CD4-positive, alpha-beta memory T cell (primary cell): ENCODE measurements around the gene FNTB. TPM values are rescaled to one million over a fixed set of nuclear protein-coding genes. Genes with fewer than 3 reads are reported as not detected.
"Not testable (repeated sequence)": the region's sequence is repeated elsewhere in the genome, so short reads cannot be mapped to it uniquely, and the experiment has no call there.

Experiments used
- CTCF ChIA-PET: fragments of 350-600 bp; sonication (Branson Sonifier 250); formaldehyde crosslinking; loops from one replicate; lab custom pipeline; 2021; ENCODE audit warnings: inconsistent platforms; ENCODE audit not compliant: partially characterized antibody; lab: Charles Lee
- POLR2A ChIA-PET: fragments of 350-600 bp; sonication (Branson Sonifier 250); formaldehyde crosslinking; loops from one replicate; lab custom pipeline; 2021; ENCODE audit not compliant: partially characterized antibody; lab: Charles Lee
- DNase-seq, 5 donors: peaks; one replicate each; pipeline versions ENCODE4 v3.0.0 to v3.0.0-alpha.2; 2020 to 2022; ENCODE audit warnings: mixed read lengths in 1 of 5
- H3K27ac ChIP-seq: one replicate; pipeline ENCODE4 v1.7.0; 2013; ENCODE audit warnings: low read depth, low read length
- H3K27me3 ChIP-seq: 2 replicates; pipeline ENCODE4 v1.7.0; 2013; ENCODE audit warnings: mild to moderate bottlenecking, low read length, moderate library complexity; ENCODE audit not compliant: insufficient read depth
- H3K36me3 ChIP-seq: 2 replicates; pipeline ENCODE4 v1.7.0; 2013; ENCODE audit warnings: mild to moderate bottlenecking, low read length, moderate library complexity; ENCODE audit not compliant: insufficient read depth
- H3K4me1 ChIP-seq: 2 replicates; pipeline ENCODE4 v1.7.0; 2013; ENCODE audit warnings: mild to moderate bottlenecking, low read length, moderate library complexity; ENCODE audit not compliant: insufficient read depth
- H3K4me3 ChIP-seq, 2 donors: one replicate each; pipeline ENCODE4 v1.7.0; 2013; ENCODE audit warnings: low read length in 2 of 2, mild to moderate bottlenecking in 1 of 2
- H3K9me3 ChIP-seq, 2 donors: one replicate each; pipeline ENCODE4 v1.7.0; 2013; ENCODE audit warnings: low read length in 2 of 2, control low read depth in 1 of 2; ENCODE audit not compliant: control insufficient read depth in 1 of 2
- H3K27ac Mint-ChIP-seq, 7 donors: one replicate each; pipeline ENCODE4 v1.8.0; 2020 to 2021; ENCODE audit warnings: mixed read lengths in 7 of 7, mild to moderate bottlenecking in 6 of 7, inconsistent platforms in 3 of 7, moderate library complexity in 3 of 7
- H3K27me3 Mint-ChIP-seq, 2 donors: one replicate each; pipeline ENCODE4 v1.8.0; 2020 to 2021; ENCODE audit warnings: mixed read lengths in 2 of 2
- H3K36me3 Mint-ChIP-seq, 2 donors: one replicate each; pipeline ENCODE4 v1.8.0; 2020 to 2021; ENCODE audit warnings: mixed read lengths in 2 of 2, inconsistent platforms in 1 of 2, mild to moderate bottlenecking in 1 of 2
- H3K4me1 Mint-ChIP-seq, 4 donors: one replicate each; pipeline ENCODE4 v1.8.0; 2020 to 2021; ENCODE audit warnings: mixed read lengths in 4 of 4, mild to moderate bottlenecking in 1 of 4
- H3K4me3 Mint-ChIP-seq, 8 donors: one replicate each; pipeline ENCODE4 v1.8.0; 2020 to 2021; ENCODE audit warnings: mixed read lengths in 8 of 8, mild to moderate bottlenecking in 7 of 8, moderate library complexity in 6 of 8, inconsistent platforms in 3 of 8
- H3K9me3 Mint-ChIP-seq, 8 donors: one replicate each; pipeline ENCODE4 v1.8.0; 2020 to 2021; ENCODE audit warnings: mixed read lengths in 8 of 8, mild to moderate bottlenecking in 5 of 8, inconsistent platforms in 3 of 8, moderate library complexity in 1 of 8
- intact Hi-C: fragments of 100-400 bp; cut with micrococcal nuclease; formaldehyde crosslinking; loops from one replicate; pipeline ENCODE4 v1.15.1; 2023
- polyA plus RNA-seq, 2 donors: library from polyadenylated mRNA; unstranded; fragments of 300-500 nt; fragmentation: Illumina TruSeq; gene quantifications; one replicate each; pipeline ENCODE4 v1.2.3, GENCODE V29; 2021
- total RNA-seq, 2 experiments: library from RNA; stranded (reverse); gene quantifications; one replicate each; pipeline ENCODE4 v1.2.3, GENCODE V29; 2021

The FNTB gene
- total and polyA plus RNA-seq, 4 experiments from 2014 or later, result 4.5 to 13.6 (median 11.8) TPM

- H3K4me1 ChIP-seq, result peaks cover 45% of the 10 kb centered on the region
- ChIA-PET CTCF (no interaction called here), POLR2A (interaction anchor here (1.0 to 1.1 kb wide), 2 partner anchors 12 to 19 kb away, joined by 4 read pairs; no protein-coding TSS in a partner anchor)
- no peak overlapping the region for H3K27ac ChIP-seq
- intact Hi-C loops, result no loop called here
- H3K27ac Mint-ChIP-seq, result peak overlapping the region in 6 of 7 donors; percentile 1 to 90 (median 78)
- H3K4me3 Mint-ChIP-seq, result peak overlapping the region in 2 of 8 donors; percentile 55 to 71
- no peaks in the 10 kb centered on the region for H3K9me3 ChIP-seq
- peaks cover 49 to 83% (median 69%) of the 10 kb centered on the region in 4 donors for H3K4me1 Mint-ChIP-seq
- no peaks in the 10 kb centered on the region for H3K9me3 Mint-ChIP-seq
- no peak for DNase-seq
- peaks cover 74 to 87% of the 10 kb centered on the region in 2 donors for H3K36me3 Mint-ChIP-seq
- no peak overlapping the region for H3K4me3 ChIP-seq
- H3K27me3 Mint-ChIP-seq, result no peaks in the 10 kb centered on the region
- H3K27me3 ChIP-seq, result no peaks in the 10 kb centered on the region
- peaks cover 71% of the 10 kb centered on the region for H3K36me3 ChIP-seq
Observed at GRCh38 chr14:65079768-65080167, 93.1 kb downstream of the FNTB start.

DNA sequence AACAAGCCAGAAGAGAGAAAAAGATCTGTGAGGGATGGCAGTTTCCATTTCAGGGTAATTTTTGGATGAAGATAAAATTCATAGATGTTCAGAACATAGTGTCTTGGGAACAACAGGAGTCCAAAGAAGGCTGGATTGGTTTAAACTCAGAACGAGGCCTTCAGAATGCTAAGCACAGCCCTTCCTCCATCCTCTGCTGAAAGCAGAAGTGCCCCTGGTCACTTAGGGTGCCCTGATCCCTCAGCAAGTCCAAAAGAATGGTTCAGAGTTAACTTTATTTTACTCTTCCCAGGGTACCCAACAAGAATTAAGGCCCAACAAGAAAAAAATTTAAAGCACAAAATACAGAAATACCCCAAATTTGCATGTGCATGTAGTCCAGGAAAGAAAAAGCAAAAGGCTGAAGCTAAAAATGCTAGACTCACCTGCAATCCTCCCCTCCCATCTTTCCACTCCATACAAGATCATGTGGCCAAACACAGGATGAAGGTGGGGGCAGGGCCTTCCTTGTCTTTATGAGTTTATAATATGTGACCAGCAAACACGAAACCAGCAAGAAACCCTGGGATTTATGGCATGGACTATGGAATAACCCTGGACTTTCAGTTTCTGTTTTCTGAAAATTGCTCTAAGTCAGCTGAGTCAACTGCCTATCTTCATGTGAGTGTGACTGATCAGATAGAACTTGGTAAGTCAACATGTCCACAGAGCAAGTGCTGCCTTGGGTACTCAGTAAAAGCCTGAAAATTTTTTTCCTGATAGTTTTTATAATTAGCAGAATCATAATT is 94.5 kb downstream of the FNTB start:
- H3K36me3 ChIP-seq, result peaks cover 75% of the 10 kb centered on the region
- intact Hi-C loops, result no loop called here
- no peaks in the 10 kb centered on the region for H3K9me3 ChIP-seq
- Mint-ChIP-seq H3K4me1 (peaks cover 53 to 83% (median 71%) of the 10 kb centered on the region in 4 donors), H3K27ac (peak overlapping the region; percentile 12 to 83 (median 67)), H3K9me3 (no peaks in the 10 kb centered on the region), H3K36me3 (peaks cover 71 to 83% of the 10 kb centered on the region in 2 donors), H3K27me3 (no peaks in the 10 kb centered on the region), H3K4me3 (peak overlapping the region in 5 of 8 donors; percentile 12 to 39 (median 26))
- H3K4me1 ChIP-seq, result peaks cover 51% of the 10 kb centered on the region
- H3K4me3 ChIP-seq, result no peak overlapping the region
- DNase-seq, result no peak
- ChIA-PET CTCF (no interaction called here), POLR2A (no interaction called here)
- H3K27me3 ChIP-seq, result no peaks in the 10 kb centered on the region
- no peak overlapping the region for H3K27ac ChIP-seq

GRCh38 chr14:65082930-65083329 is 96.2 kb downstream of the FNTB start:
- Histone ChIP-seq H3K4me1 (peaks cover 51% of the 10 kb centered on the region), H3K9me3 (no peaks in the 10 kb centered on the region), H3K4me3 (no peak overlapping the region), H3K27me3 (no peaks in the 10 kb centered on the region), H3K27ac (no peak overlapping the region), H3K36me3 (peaks cover 73% of the 10 kb centered on the region)
- peaks cover 0 to 5% (median 1%) of the 10 kb centered on the region in 8 donors for H3K9me3 Mint-ChIP-seq
- peak overlapping the region in 6 of 7 donors; percentile 12 to 72 (median 52) for H3K27ac Mint-ChIP-seq
- no peaks in the 10 kb centered on the region for H3K27me3 Mint-ChIP-seq
- ChIA-PET CTCF (no interaction called here), POLR2A (interaction anchor here (0.7 to 1.4 kb wide), 3 partner anchors 13 to 93 kb away, joined by 3 read pairs; no protein-coding TSS in a partner anchor)
- peaks cover 77 to 85% of the 10 kb centered on the region in 2 donors for H3K36me3 Mint-ChIP-seq
- peaks cover 56 to 90% (median 75%) of the 10 kb centered on the region in 4 donors for H3K4me1 Mint-ChIP-seq
- intact Hi-C loops, result no loop called here
- H3K4me3 Mint-ChIP-seq, result peak overlapping the region in 2 of 8 donors; percentile 12 to 14
- no peak for DNase-seq

- no peaks in the 10 kb centered on the region for H3K27me3 ChIP-seq
- H3K4me3 ChIP-seq, result no peak overlapping the region
- no peak overlapping the region for H3K27ac ChIP-seq
- intact Hi-C loops, result no loop called here
- H3K27me3 Mint-ChIP-seq, result no peaks in the 10 kb centered on the region
- H3K4me3 Mint-ChIP-seq, result peak overlapping the region in 1 of 8 donors; percentile 31
- H3K36me3 ChIP-seq, result peaks cover 78% of the 10 kb centered on the region
- DNase-seq, result no peak
- peaks cover 54 to 88% (median 76%) of the 10 kb centered on the region in 4 donors for H3K4me1 Mint-ChIP-seq
- peaks cover 0 to 6% (median 2%) of the 10 kb centered on the region in 8 donors for H3K9me3 Mint-ChIP-seq
- peaks cover 86 to 91% of the 10 kb centered on the region in 2 donors for H3K36me3 Mint-ChIP-seq
- ChIA-PET POLR2A (interaction anchor here (0.8 to 1.5 kb wide), 3 partner anchors 8 to 16 kb away, joined by 3 to 4 read pairs (median 3); no protein-coding TSS in a partner anchor), CTCF (no interaction called here)
- H3K4me1 ChIP-seq, result peaks cover 43% of the 10 kb centered on the region
- no peaks in the 10 kb centered on the region for H3K9me3 ChIP-seq
- peak overlapping the region in 4 of 7 donors; percentile 24 to 63 (median 41) for H3K27ac Mint-ChIP-seq
Observed at GRCh38 chr14:65084554-65085505, 98.1 kb downstream of the FNTB start.

DNA sequence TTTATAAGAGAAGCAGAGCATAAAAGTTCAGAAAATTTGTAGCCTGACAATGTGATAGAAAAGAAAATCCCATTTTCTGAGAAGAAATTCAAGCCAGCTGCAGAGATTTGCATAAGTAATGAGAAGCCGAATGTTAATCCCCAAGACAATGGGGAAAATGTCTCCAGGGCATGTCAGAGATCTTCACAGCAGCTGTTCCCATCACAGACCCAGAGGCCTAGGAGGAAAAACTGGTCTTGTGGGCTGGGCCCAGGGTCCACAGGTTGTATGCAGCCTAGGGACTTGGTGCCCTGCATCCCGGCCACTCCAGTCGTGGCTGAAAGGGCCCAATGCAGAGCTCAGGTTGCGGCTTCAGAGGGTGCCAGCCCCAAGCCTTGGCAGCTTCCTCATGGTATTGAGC is 100.0 kb downstream of the FNTB start:
- DNase-seq, H3K27me3 ChIP-seq, H3K27ac ChIP-seq, intact Hi-C loops, H3K9me3 Mint-ChIP-seq, CTCF ChIA-PET, H3K4me3 ChIP-seq, H3K27me3 Mint-ChIP-seq, H3K9me3 ChIP-seq: not testable (repeated sequence)
- POLR2A ChIA-PET, result interaction anchor here (1.1 kb wide), 1 partner anchor 11 kb away, joined by 4 read pairs; no protein-coding TSS in a partner anchor
- Histone ChIP-seq H3K36me3 (peaks cover 77% of the 10 kb centered on the region), H3K4me1 (peaks cover 41% of the 10 kb centered on the region)
- peak overlapping the region in 2 of 7 donors; percentile 21 to 38 for H3K27ac Mint-ChIP-seq
- H3K36me3 Mint-ChIP-seq, result peaks cover 82 to 87% of the 10 kb centered on the region in 2 donors
- H3K4me3 Mint-ChIP-seq, result peak overlapping the region in 1 of 8 donors; percentile 5
- H3K4me1 Mint-ChIP-seq, result peaks cover 52 to 82% (median 71%) of the 10 kb centered on the region in 4 donors

GRCh38 chr14:65087835-65088234 is 101.1 kb downstream of the FNTB start:
- H3K27me3 ChIP-seq, intact Hi-C loops, H3K27me3 Mint-ChIP-seq, H3K4me3 Mint-ChIP-seq, H3K27ac Mint-ChIP-seq, H3K9me3 ChIP-seq, H3K9me3 Mint-ChIP-seq, H3K4me3 ChIP-seq, DNase-seq, H3K27ac ChIP-seq: not testable (repeated sequence)
- Histone ChIP-seq H3K4me1 (peaks cover 37% of the 10 kb centered on the region), H3K36me3 (peaks cover 77% of the 10 kb centered on the region)
- peaks cover 50 to 79% (median 65%) of the 10 kb centered on the region in 4 donors for H3K4me1 Mint-ChIP-seq
- peaks cover 74 to 87% of the 10 kb centered on the region in 2 donors for H3K36me3 Mint-ChIP-seq
- CTCF ChIA-PET, result interaction anchor here (1.4 kb wide), 1 partner anchor 30 kb away, joined by 3 read pairs; no protein-coding TSS in a partner anchor
- POLR2A ChIA-PET, result interaction anchor here (2.3 kb wide), 1 partner anchor 15 kb away, joined by 7 read pairs; the partner anchor contains the start of gene MAX
